ENCODE measurements around the gene C1orf159.
"Not testable (repeated sequence)": the region's sequence is repeated elsewhere in the genome, so short reads cannot be mapped to it uniquely, and the experiment has no call there.

Gene C1orf159

DNA sequence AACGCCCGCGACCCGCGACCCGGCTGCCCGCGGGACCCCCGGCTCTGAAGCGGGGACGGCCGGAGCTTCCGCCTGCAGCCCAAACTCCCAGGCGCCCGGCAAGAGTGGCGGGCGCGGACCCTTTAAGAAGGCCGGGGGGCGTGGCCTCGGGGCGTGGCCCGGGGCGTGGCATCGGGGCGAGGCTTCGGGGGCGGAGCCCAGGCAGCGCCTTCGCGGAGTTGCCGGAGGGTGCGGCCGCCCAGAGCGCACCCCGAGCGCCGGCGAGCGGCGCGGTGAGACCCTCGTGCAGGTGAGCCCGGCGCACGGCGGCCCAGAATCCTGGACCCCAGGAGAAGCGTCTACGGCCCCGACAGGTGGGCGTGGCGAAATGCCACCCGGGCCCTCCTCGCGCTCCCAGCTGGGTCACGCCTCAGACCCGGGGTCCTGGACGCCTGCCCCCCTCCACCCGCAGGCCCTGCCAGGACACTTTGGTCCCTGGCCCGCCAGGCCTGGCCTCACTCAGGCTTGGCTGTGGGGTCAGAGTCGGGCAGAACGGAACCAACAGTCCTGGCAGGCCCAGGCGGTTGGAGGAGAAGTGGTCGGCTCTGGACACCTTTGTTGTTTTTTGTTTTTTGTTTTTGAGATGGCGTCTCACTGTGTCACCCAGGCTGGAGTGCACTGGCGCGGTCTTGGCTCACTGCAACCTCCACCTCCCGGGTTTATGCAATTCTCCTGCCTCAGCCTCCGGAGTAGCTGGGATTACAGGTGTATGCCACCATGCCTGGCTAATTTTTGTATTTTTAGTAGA is 56.2 kb downstream of the C1orf159 start:
- no peaks in the 10 kb centered on the region for H3K9me2 ChIP-seq (replicated peaks; ENCODE audit: insufficient read depth, low read length)
- H3F3A ChIP-seq (ENCODE audit: insufficient read depth, low read length): no peaks in the 10 kb centered on the region
- peak overlapping the region; percentile 90 for H3K4me2 ChIP-seq (ENCODE audit: low read depth, low read length)
- H4K20me1 ChIP-seq (ENCODE audit: insufficient read depth, low read length): no peaks in the 10 kb centered on the region
- H3K79me2 ChIP-seq (ENCODE audit: low read length): no peaks in the 10 kb centered on the region
- H3K9ac ChIP-seq (ENCODE audit: low read length): no peak overlapping the region
- peak; percentile 85 for DNase-seq
- H3K27me3 ChIP-seq (replicated peaks; ENCODE audit: insufficient read depth, low read length): peaks cover 85% of the 10 kb centered on the region
- TF ChIP-seq, protein P1, sequence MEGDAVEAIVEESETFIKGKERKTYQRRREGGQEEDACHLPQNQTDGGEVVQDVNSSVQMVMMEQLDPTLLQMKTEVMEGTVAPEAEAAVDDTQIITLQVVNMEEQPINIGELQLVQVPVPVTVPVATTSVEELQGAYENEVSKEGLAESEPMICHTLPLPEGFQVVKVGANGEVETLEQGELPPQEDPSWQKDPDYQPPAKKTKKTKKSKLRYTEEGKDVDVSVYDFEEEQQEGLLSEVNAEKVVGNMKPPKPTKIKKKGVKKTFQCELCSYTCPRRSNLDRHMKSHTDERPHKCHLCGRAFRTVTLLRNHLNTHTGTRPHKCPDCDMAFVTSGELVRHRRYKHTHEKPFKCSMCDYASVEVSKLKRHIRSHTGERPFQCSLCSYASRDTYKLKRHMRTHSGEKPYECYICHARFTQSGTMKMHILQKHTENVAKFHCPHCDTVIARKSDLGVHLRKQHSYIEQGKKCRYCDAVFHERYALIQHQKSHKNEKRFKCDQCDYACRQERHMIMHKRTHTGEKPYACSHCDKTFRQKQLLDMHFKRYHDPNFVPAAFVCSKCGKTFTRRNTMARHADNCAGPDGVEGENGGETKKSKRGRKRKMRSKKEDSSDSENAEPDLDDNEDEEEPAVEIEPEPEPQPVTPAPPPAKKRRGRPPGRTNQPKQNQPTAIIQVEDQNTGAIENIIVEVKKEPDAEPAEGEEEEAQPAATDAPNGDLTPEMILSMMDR (IDR thresholded peaks at IDR 0.05; ENCODE audit: low read length): no peak
- no peak for TF ChIP-seq EZH2 (optimal IDR thresholded peaks at IDR 0.05; ENCODE audit: low read depth, low read length)
- TF ChIP-seq EZH2phosphoT487 (IDR thresholded peaks at IDR 0.05; ENCODE audit: low read length): no peak
- H2AFZ ChIP-seq (ENCODE audit: low read length): no peak overlapping the region
- no peak overlapping the region for H3K27ac ChIP-seq (ENCODE audit: low read length)
- peaks cover 4% of the 10 kb centered on the region; the same call in 1 of the 2 replicates for H3K4me1 ChIP-seq (ENCODE audit: low read length)
- no peaks in the 10 kb centered on the region for H3K36me3 ChIP-seq (replicated peaks; ENCODE audit: insufficient read depth, low read length)
- peak overlapping the region; percentile 44 for H3K4me3 ChIP-seq (ENCODE audit: low read length)
- H3K9me3 ChIP-seq (replicated peaks; ENCODE audit: insufficient read depth, low read length): no peaks in the 10 kb centered on the region

- Histone ChIP-seq H3K27me3 (replicated peaks; ENCODE audit: insufficient read depth, low read length) (peaks cover 84% of the 10 kb centered on the region), H3K4me1 (ENCODE audit: low read length) (peaks cover 1% of the 10 kb centered on the region; the same call in 1 of the 2 replicates), H3K4me3 (ENCODE audit: low read length) (peak overlapping the region; percentile 44), H3K9me2 (replicated peaks; ENCODE audit: insufficient read depth, low read length) (no peaks in the 10 kb centered on the region), H3K36me3 (replicated peaks; ENCODE audit: insufficient read depth, low read length) (no peaks in the 10 kb centered on the region), H3K79me2 (ENCODE audit: low read length) (no peaks in the 10 kb centered on the region), H3K9ac (ENCODE audit: low read length) (no peak overlapping the region), H3K9me3 (replicated peaks; ENCODE audit: insufficient read depth, low read length) (no peaks in the 10 kb centered on the region), H4K20me1 (ENCODE audit: insufficient read depth, low read length) (no peaks in the 10 kb centered on the region), H3K4me2 (ENCODE audit: low read depth, low read length) (peak overlapping the region; percentile 90), H3K27ac (ENCODE audit: low read length) (no peak overlapping the region), H3F3A (ENCODE audit: insufficient read depth, low read length) (no peaks in the 10 kb centered on the region), H2AFZ (ENCODE audit: low read length) (no peak overlapping the region)
- no peak for DNase-seq
- TF ChIP-seq EZH2 (optimal IDR thresholded peaks at IDR 0.05; ENCODE audit: low read depth, low read length): no peak
- TF ChIP-seq, protein P1 (IDR thresholded peaks at IDR 0.05; ENCODE audit: low read length): peak; percentile 27; the same call in 1 of the 2 replicates
Observed at GRCh38 chr1:1058921-1059493, 56.9 kb downstream of the C1orf159 start.

DNA sequence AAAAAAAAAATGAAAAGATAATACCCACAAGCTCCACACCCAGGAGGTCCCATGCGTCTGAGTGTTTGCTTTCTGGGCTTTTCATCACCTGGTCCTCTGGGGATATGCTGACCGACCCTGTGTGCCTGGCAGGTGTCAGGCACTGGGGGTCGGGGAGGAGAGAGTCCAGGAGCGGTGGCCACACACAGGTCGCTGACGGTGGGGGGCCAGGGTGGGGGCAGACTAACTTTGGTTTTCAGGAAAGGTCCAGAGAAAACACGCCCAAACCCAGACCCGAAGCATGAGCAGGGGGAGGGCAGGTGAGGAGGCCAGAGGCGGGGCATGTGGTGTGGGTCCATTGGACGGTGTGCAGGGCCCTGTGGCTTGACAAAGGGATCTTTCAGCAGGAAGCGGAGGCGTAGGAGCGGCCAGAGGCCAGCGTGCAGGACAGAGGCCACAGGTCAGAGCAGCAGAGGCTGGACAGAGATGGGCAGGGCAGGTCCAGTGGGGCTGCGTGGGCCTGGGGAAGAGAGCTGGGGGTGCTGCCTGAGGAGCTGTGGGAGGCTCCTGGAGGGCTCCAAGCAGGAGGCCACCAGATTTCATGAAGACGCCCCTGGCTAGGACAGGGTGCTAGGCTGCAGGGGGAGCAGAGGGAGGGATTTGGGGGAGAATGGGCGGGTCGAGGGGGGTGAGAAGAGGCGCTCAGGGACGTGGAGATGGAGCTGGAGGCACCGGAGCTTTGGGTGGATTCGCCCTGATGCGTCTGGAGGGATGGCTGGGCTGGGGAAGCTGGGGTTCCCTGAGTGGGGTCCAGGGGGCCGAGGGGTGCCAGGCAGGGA is 57.6 kb downstream of the C1orf159 start:
- no peaks in the 10 kb centered on the region for H3K9me3 ChIP-seq (replicated peaks; ENCODE audit: insufficient read depth, low read length)
- no peak overlapping the region for H3K27ac ChIP-seq (ENCODE audit: low read length)
- TF ChIP-seq, protein P1 (IDR thresholded peaks at IDR 0.05; ENCODE audit: low read length): no peak
- TF ChIP-seq EZH2phosphoT487 (IDR thresholded peaks at IDR 0.05; ENCODE audit: low read length) (no peak), EZH2 (optimal IDR thresholded peaks at IDR 0.05; ENCODE audit: low read depth, low read length) (no peak)
- peak overlapping the region; percentile 90; the same call in 1 of the 2 replicates for H3K4me2 ChIP-seq (ENCODE audit: low read depth, low read length)
- no peaks in the 10 kb centered on the region for H3K36me3 ChIP-seq (replicated peaks; ENCODE audit: insufficient read depth, low read length)
- no peak overlapping the region for H2AFZ ChIP-seq (ENCODE audit: low read length)
- H3K9me2 ChIP-seq (replicated peaks; ENCODE audit: insufficient read depth, low read length): no peaks in the 10 kb centered on the region
- no peaks in the 10 kb centered on the region for H4K20me1 ChIP-seq (ENCODE audit: insufficient read depth, low read length)
- peaks cover 88% of the 10 kb centered on the region for H3K27me3 ChIP-seq (replicated peaks; ENCODE audit: insufficient read depth, low read length)
- no peak for DNase-seq
- H3K79me2 ChIP-seq (ENCODE audit: low read length): no peaks in the 10 kb centered on the region
- H3K9ac ChIP-seq (ENCODE audit: low read length): no peak overlapping the region
- H3K4me1 ChIP-seq (ENCODE audit: low read length): no peaks in the 10 kb centered on the region
- H3K4me3 ChIP-seq (ENCODE audit: low read length): no peak overlapping the region
- no peaks in the 10 kb centered on the region for H3F3A ChIP-seq (ENCODE audit: insufficient read depth, low read length)

DNA sequence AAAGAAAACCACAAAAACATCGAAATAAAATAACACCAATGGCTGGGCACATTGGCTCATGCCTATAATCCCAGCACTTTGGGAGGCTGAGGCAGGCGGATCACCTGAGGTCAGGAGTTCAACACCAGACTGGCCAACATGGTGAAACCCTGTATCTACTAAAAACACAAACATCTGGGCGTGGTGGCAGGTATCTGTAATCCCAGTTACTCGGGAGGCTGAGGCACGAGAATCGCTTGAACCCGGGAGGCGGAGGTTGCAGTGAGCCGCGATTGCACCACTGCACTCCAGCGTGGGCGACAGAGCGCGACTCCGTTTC is 58.2 kb downstream of the C1orf159 start:
- H3K9me3 ChIP-seq (replicated peaks; ENCODE audit: insufficient read depth, low read length); H3K27ac ChIP-seq (ENCODE audit: low read length); H2AFZ ChIP-seq (ENCODE audit: low read length); DNase-seq; H3F3A ChIP-seq (ENCODE audit: insufficient read depth, low read length); H3K36me3 ChIP-seq (replicated peaks; ENCODE audit: insufficient read depth, low read length); H3K4me3 ChIP-seq (ENCODE audit: low read length); H3K9ac ChIP-seq (ENCODE audit: low read length); H3K79me2 ChIP-seq (ENCODE audit: low read length); H3K9me2 ChIP-seq (replicated peaks; ENCODE audit: insufficient read depth, low read length); H3K4me2 ChIP-seq (ENCODE audit: low read depth, low read length); H3K4me1 ChIP-seq (ENCODE audit: low read length); H4K20me1 ChIP-seq (ENCODE audit: insufficient read depth, low read length): not testable (repeated sequence)
- H3K27me3 ChIP-seq (replicated peaks; ENCODE audit: insufficient read depth, low read length): peaks cover 88% of the 10 kb centered on the region
